DOHH2 (cell line): ENCODE results near the gene ANTXR1.

Experiments
- H3F3A ChIP-seq: fragments of 200-600 bp; sonication (generic), shearing (Covaris generic); 2 replicates; pipeline ENCODE4 v1.6.0; 2016; ENCODE audit warnings: antibody characterized with exemption, mild to moderate bottlenecking; ENCODE audit not compliant: control insufficient read depth, insufficient read depth
- H3K27ac ChIP-seq: fragments of 200-600 bp; sonication (generic); 2 replicates; pipeline ENCODE4 v1.5.1; 2014; ENCODE audit warnings: low read depth, mild to moderate bottlenecking, low read length, moderate library complexity
- H3K27me3 ChIP-seq: fragments of 200-600 bp; sonication (generic); 2 replicates; pipeline ENCODE4 v1.6.1; 2014; ENCODE audit warnings: mild to moderate bottlenecking, low read length, mixed read lengths; ENCODE audit not compliant: control insufficient read depth
- H3K36me3 ChIP-seq: fragments of 200-600 bp; sonication (generic); 2 replicates; pipeline ENCODE4 v1.6.1; 2014; ENCODE audit warnings: mild to moderate bottlenecking, low read length, moderate library complexity, mixed read lengths; ENCODE audit not compliant: control insufficient read depth
- H3K4me1 ChIP-seq: fragments of 200-600 bp; sonication (generic); 2 replicates; pipeline ENCODE4 v1.6.1; 2014; ENCODE audit warnings: mild to moderate bottlenecking, low read length, mixed read lengths; ENCODE audit not compliant: control insufficient read depth
- H3K4me2 ChIP-seq: fragments of 200-600 bp; sonication (generic); 2 replicates; pipeline ENCODE4 v1.6.0; 2014; ENCODE audit warnings: mild to moderate bottlenecking, low read length, moderate library complexity
- H3K4me3 ChIP-seq: fragments of 200-600 bp; sonication (generic); 2 replicates; pipeline ENCODE4 v1.5.1; 2014; ENCODE audit warnings: mild to moderate bottlenecking, low read length, mixed read lengths
- H3K79me2 ChIP-seq: fragments of 200-600 bp; sonication (generic); 2 replicates; pipeline ENCODE4 v1.6.1; 2014; ENCODE audit warnings: mild to moderate bottlenecking, low read length, mixed read lengths; ENCODE audit not compliant: control insufficient read depth
- H3K9me2 ChIP-seq: fragments of 200-600 bp; sonication (generic); replicated peaks from 2 replicates; pipeline ENCODE4 v1.6.1; 2014; ENCODE audit warnings: mild to moderate bottlenecking, low read length, mixed read lengths; ENCODE audit not compliant: control insufficient read depth
- H3K9me3 ChIP-seq: fragments of 200-600 bp; sonication (generic); 2 replicates; pipeline ENCODE4 v1.6.1; 2014; ENCODE audit warnings: antibody characterized with exemption, low read length, mixed read lengths; ENCODE audit not compliant: control insufficient read depth, insufficient read depth
- H4K20me1 ChIP-seq: fragments of 200-600 bp; sonication (generic); 2 replicates; pipeline ENCODE4 v1.6.0; 2014; ENCODE audit warnings: low read depth, mild to moderate bottlenecking, antibody characterized with exemption, low read length, moderate library complexity; ENCODE audit not compliant: control insufficient read depth, insufficient read depth
- EZH2phosphoT487 ChIP-seq: fragments of 200-600 bp; sonication (generic); IDR thresholded peaks from 2 replicates; pipeline ENCODE4 v1.6.1; 2017; ENCODE audit warnings: borderline replicate concordance, mild to moderate bottlenecking, antibody characterized with exemption, low read length, moderate library complexity, mixed read lengths
- TF ChIP-seq, protein P1 (sequence below): fragments of 200-600 bp; sonication (generic); IDR thresholded peaks from one replicate; pipeline ENCODE4 v1.5.1; 2014; ENCODE audit warnings: antibody characterized with exemption, mild to moderate bottlenecking, low read depth, low read length; ENCODE audit not compliant: poor library complexity, severe bottlenecking

The ANTXR1 gene

DNA sequence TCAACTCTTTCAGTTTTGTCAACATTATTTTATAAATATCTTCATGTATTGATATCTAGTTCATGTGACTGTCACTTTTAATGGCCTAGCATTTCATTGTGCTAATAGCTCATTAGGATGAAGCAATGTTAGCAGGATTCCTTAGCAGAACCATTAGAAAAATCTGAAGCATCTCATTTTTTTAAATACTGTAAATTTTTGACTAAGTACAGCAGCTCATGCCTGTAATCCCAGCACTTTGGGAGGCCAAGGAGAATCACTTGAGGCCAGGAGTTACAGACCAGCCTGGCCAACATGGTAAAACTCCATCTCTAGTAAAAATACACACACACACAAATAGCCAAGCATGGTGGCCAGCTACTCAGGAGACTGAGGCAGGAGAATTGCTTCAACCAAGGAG lies 15.6 kb upstream of the ANTXR1 start:
- H3K4me2 ChIP-seq = no peak overlapping the region
- TF ChIP-seq, protein P1, sequence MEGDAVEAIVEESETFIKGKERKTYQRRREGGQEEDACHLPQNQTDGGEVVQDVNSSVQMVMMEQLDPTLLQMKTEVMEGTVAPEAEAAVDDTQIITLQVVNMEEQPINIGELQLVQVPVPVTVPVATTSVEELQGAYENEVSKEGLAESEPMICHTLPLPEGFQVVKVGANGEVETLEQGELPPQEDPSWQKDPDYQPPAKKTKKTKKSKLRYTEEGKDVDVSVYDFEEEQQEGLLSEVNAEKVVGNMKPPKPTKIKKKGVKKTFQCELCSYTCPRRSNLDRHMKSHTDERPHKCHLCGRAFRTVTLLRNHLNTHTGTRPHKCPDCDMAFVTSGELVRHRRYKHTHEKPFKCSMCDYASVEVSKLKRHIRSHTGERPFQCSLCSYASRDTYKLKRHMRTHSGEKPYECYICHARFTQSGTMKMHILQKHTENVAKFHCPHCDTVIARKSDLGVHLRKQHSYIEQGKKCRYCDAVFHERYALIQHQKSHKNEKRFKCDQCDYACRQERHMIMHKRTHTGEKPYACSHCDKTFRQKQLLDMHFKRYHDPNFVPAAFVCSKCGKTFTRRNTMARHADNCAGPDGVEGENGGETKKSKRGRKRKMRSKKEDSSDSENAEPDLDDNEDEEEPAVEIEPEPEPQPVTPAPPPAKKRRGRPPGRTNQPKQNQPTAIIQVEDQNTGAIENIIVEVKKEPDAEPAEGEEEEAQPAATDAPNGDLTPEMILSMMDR = no peak
- TF ChIP-seq EZH2phosphoT487 = no peak
- H3K27me3 ChIP-seq = peaks cover 6% of the 10 kb centered on the region; the same call in 1 of the 2 replicates
- H3K9me2 ChIP-seq = no peaks in the 10 kb centered on the region
- H3K79me2 ChIP-seq = no peaks in the 10 kb centered on the region
- no peak overlapping the region for H3K27ac ChIP-seq
- H3K4me3 ChIP-seq = no peak overlapping the region
- H3K36me3 ChIP-seq = no peaks in the 10 kb centered on the region
- no peaks in the 10 kb centered on the region for H3F3A ChIP-seq
- no peaks in the 10 kb centered on the region for H3K4me1 ChIP-seq
- no peaks in the 10 kb centered on the region for H3K9me3 ChIP-seq
- no peaks in the 10 kb centered on the region for H4K20me1 ChIP-seq

DNA sequence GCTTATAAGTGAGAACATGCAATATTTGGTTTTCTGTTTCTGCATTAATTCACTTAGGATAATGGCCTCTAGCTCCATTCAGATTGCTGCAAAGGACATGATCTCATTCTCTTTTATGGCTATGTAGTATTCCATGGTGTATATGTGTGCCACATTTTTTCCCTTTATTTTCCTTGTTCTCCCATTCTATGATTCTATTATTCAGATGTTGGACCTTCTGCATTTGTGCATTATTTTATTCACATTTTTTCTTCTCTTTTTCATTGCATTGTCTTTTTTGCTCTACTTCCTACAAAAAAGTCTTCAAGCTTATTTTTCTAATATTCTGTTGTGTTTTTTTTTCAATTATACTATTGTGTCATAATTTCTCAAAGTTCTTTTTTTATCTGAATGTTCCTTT lies 11.1 kb upstream of the ANTXR1 start:
- TF ChIP-seq, protein P1 = no peak
- Histone ChIP-seq H3F3A (no peaks in the 10 kb centered on the region), H3K27ac (no peak overlapping the region), H4K20me1 (no peaks in the 10 kb centered on the region), H3K27me3 (no peaks in the 10 kb centered on the region), H3K9me2 (no peaks in the 10 kb centered on the region), H3K4me1 (no peaks in the 10 kb centered on the region), H3K36me3 (no peaks in the 10 kb centered on the region), H3K9me3 (no peaks in the 10 kb centered on the region; the same call in 1 of the 2 replicates), H3K4me2 (no peak overlapping the region), H3K79me2 (no peaks in the 10 kb centered on the region), H3K4me3 (no peak overlapping the region)

DNA sequence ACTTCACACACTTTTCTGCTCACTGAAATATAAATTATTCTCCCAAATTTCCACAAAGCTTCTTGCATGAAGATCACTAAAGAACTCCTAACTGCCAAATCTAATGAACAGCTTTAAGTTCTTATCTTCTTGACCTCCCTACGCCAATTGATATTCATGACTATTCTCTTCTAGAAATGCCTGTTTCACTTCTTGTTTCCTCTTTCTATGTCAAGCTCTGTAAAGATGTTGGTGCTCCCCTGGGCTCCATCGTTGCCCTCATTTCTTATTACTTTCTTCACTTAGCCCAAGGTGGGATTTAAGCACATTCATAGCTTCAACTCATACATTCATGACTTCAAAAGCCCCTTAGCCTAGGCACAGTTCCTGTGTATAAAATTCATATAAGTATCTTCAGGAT lies 9.2 kb upstream of the ANTXR1 start:
- Histone ChIP-seq H3K9me2 (no peaks in the 10 kb centered on the region), H3K79me2 (no peaks in the 10 kb centered on the region), H3K36me3 (no peaks in the 10 kb centered on the region), H3K9me3 (no peaks in the 10 kb centered on the region; the same call in 1 of the 2 replicates), H3F3A (no peaks in the 10 kb centered on the region), H3K4me2 (no peak overlapping the region), H4K20me1 (no peaks in the 10 kb centered on the region), H3K27me3 (0 out of 2 replicates have a peak, but pooled peaks cover 4% of the 10 kb centered on the region), H3K27ac (no peak overlapping the region), H3K4me1 (no peaks in the 10 kb centered on the region), H3K4me3 (no peak overlapping the region)
- TF ChIP-seq, protein P1 = no peak
- no peak for TF ChIP-seq EZH2phosphoT487

DNA sequence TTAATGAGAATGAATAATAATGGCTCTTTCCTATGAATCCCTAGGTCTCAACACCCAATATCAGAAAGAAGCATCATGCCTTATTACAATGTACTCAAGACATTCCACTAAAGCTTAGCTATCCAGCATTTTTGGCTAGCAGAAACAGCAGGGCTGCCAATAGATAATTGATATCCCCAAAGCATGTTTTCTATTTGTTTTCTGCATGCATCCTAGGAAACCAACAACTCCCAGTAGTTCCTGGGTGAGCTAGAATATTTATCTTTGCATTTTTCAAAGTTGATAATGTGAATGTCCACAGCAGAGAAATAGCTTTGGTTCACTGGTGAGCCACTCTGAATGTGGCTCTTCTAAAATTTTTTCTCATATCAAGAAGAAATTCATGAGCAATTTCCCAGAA lies 5.8 kb upstream of the ANTXR1 start:
- Histone ChIP-seq H4K20me1 (no peaks in the 10 kb centered on the region), H3K9me2 (no peaks in the 10 kb centered on the region), H3K9me3 (no peaks in the 10 kb centered on the region; the same call in 1 of the 2 replicates), H3K27me3 (peaks cover 15% of the 10 kb centered on the region), H3K79me2 (no peaks in the 10 kb centered on the region), H3K36me3 (no peaks in the 10 kb centered on the region), H3K4me1 (no peaks in the 10 kb centered on the region), H3K27ac (no peak overlapping the region), H3K4me3 (no peak overlapping the region), H3F3A (no peaks in the 10 kb centered on the region), H3K4me2 (no peak overlapping the region)
- TF ChIP-seq, protein P1 = no peak
- TF ChIP-seq EZH2phosphoT487 = no peak
